COLO668 (cell line): ENCODE data around the gene XIST.
"Not testable (repeated sequence)": the region's sequence is repeated elsewhere in the genome, so short reads cannot be mapped to it uniquely, and the experiment has no call there.

Experiments
- DNase-seq: peaks from one replicate; lab custom pipeline; 2025; ENCODE audit not compliant: unreplicated experiment; lab: John Stamatoyannopoulos, UW

Gene XIST

GRCh38 chrX:73817393-73818199, 34.9 kb downstream of the XIST start:
- DNase-seq, result no peak

- DNase-seq, result no peak
Observed at GRCh38 chrX:73812256-73812655, 40.3 kb downstream of the XIST start.

DNA sequence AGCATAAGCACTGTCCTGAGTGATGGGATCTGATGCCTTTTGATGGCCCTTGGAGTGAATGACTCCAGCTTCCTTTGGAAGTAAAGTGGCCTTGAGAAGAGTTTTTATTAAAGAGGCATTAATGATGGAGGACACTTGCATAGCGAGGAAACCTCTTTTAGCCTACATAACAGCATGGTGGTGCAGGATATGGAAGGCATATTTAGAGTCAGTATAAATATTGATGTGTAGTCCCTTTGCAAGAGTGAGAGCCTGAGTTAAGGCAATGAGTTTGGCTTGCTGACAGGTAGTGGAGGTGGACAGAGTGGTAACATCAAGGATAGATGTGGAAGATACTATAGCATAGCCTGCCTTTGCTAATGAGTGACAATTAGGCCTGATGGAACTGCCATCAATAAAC, 48.4 kb downstream of the XIST start:
- not testable (repeated sequence) for DNase-seq

GRCh38 chrX:73799888-73800287, 52.6 kb downstream of the XIST start:
- DNase-seq, result no peak

DNA sequence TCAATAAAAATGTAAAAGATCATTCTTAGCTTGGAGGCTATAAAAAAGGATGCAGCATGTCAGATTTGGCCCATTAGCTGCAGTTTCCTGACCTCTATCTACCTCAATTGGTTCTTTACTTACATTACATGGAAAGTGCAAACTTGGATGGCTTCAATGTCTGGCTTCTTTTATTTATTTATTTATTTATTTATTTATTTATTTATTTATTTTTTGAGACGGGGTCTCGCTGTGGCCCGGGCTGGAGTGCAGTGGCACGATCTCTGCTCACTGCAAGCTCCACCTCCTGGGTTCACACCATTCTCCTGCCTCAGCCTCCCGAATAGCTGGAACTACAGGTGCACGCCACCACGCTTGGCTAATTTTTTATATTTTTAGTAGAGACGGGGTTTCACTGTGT, 60.0 kb downstream of the XIST start:
- not testable (repeated sequence) for DNase-seq

DNA sequence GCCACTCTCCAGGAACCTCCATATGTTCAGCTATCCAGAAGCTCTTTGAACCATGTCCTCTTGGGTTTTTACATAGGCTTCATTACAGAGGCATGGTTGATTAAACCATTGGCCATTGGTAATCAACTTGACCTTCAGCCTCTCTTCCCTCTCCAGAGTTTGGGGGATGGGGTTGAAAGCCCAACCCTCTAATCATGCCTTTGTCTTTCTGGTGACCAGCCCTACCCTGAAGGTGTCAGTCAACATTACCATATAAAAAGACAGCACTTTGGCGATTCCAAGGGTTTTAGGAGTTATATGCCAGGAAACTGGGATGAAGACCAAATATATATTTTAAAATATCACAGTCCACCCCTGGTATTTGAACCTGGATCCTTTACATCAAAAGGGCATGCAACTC, 67.0 kb downstream of the XIST start:
- DNase-seq, result no peak
